Measurements from ENCODE around the gene EBF3. TPM values are rescaled to one million over a fixed set of nuclear protein-coding genes. Genes with fewer than 3 reads are reported as not detected.

EBF3 gene
- total RNA-seq, 1 experiment from 2014 or later = 0.12 TPM

DNA sequence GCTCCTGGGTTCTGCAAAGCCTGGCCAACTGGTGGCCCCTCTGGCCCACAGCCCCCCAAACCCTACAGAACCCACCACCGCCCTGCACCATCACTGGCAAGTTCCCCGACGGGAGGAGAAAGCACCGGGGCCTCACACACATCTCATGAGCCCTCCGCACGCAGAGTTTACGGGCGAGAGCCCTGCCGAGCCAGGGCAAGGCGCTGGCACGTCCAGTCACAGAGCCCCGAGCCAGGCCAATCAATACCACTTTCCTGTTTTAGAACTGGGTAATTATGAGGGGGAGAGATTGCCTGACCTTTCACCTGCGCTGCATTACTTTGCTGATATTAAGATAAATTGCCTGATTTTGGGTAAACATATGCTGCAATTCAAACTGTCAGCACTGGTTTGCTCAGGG is 113.3 kb downstream of the EBF3 start:
- Histone ChIP-seq H3K4me2 (ENCODE audit: low read length) (no peak overlapping the region), H3K4me1 (ENCODE audit: control insufficient read depth in 1 of 2, insufficient read depth in 2 of 2, low read length in 2 of 2) (no peaks in the 10 kb centered on the region), H3K27me3 (ENCODE audit: insufficient read depth, low read length) (no peaks in the 10 kb centered on the region), H3K27ac (ENCODE audit: low read depth, low read length) (no peak overlapping the region), H3K9me2 (ENCODE audit: insufficient read depth) (no peaks in the 10 kb centered on the region), H4K20me1 (ENCODE audit: insufficient read depth) (no peaks in the 10 kb centered on the region), H3K9me3 (ENCODE audit: control insufficient read depth in 1 of 2, insufficient read depth in 1 of 2, low read depth in 1 of 2, low read length in 2 of 2) (no peaks in the 10 kb centered on the region), H2AFZ (ENCODE audit: low read depth, low read length, poor library complexity, severe bottlenecking) (no peak overlapping the region), H3K79me2 (ENCODE audit: insufficient read depth, low read length) (no peaks in the 10 kb centered on the region), H3K36me3 (ENCODE audit: control insufficient read depth in 1 of 2, insufficient read depth in 2 of 2, low read length in 2 of 2) (no peaks in the 10 kb centered on the region), H3K4me3 (replicated peaks in 1 of 2; ENCODE audit: low read depth in 1 of 2, low read length in 2 of 2) (no peak overlapping the region), H3K9ac (ENCODE audit: low read length) (no peak overlapping the region)
- DNase-seq (ENCODE audit: low read depth, low spot score) (no peak), ATAC-seq (no peak)
- intact Hi-C loops (cut with micrococcal nuclease) = no loop called here
- no peak for TF ChIP-seq ZNF274 (IDR thresholded peaks at IDR 0.05; ENCODE audit: low read depth, low read length)
- TF ChIP-seq SP1 (IDR thresholded peaks at IDR 0.05; ENCODE audit: low read depth) = no peak
- TF ChIP-seq JUND (IDR thresholded peaks at IDR 0.05) = no peak
- TF ChIP-seq ATF3 (IDR thresholded peaks at IDR 0.05) = no peak
- no peak for TF ChIP-seq SIN3A (IDR thresholded peaks at IDR 0.05; ENCODE audit: low read depth)
- TF ChIP-seq POLR2AphosphoS5 (IDR thresholded peaks at IDR 0.05; ENCODE audit: low read depth, low read length) = no peak
- TF ChIP-seq, protein P1, sequence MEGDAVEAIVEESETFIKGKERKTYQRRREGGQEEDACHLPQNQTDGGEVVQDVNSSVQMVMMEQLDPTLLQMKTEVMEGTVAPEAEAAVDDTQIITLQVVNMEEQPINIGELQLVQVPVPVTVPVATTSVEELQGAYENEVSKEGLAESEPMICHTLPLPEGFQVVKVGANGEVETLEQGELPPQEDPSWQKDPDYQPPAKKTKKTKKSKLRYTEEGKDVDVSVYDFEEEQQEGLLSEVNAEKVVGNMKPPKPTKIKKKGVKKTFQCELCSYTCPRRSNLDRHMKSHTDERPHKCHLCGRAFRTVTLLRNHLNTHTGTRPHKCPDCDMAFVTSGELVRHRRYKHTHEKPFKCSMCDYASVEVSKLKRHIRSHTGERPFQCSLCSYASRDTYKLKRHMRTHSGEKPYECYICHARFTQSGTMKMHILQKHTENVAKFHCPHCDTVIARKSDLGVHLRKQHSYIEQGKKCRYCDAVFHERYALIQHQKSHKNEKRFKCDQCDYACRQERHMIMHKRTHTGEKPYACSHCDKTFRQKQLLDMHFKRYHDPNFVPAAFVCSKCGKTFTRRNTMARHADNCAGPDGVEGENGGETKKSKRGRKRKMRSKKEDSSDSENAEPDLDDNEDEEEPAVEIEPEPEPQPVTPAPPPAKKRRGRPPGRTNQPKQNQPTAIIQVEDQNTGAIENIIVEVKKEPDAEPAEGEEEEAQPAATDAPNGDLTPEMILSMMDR (IDR thresholded peaks at IDR 0.05 in 2 of 3, conservative IDR thresholded peaks at IDR 0.05 in 1 of 3; ENCODE audit: borderline replicate concordance in 1 of 3, insufficient read depth in 1 of 3, low read depth in 2 of 3, low read length in 2 of 3) = no peak
- TF ChIP-seq ZBTB33 (IDR thresholded peaks at IDR 0.05; ENCODE audit: extremely low read depth, insufficient replicate concordance, low read length) = no peak
- TF ChIP-seq, protein P2, sequence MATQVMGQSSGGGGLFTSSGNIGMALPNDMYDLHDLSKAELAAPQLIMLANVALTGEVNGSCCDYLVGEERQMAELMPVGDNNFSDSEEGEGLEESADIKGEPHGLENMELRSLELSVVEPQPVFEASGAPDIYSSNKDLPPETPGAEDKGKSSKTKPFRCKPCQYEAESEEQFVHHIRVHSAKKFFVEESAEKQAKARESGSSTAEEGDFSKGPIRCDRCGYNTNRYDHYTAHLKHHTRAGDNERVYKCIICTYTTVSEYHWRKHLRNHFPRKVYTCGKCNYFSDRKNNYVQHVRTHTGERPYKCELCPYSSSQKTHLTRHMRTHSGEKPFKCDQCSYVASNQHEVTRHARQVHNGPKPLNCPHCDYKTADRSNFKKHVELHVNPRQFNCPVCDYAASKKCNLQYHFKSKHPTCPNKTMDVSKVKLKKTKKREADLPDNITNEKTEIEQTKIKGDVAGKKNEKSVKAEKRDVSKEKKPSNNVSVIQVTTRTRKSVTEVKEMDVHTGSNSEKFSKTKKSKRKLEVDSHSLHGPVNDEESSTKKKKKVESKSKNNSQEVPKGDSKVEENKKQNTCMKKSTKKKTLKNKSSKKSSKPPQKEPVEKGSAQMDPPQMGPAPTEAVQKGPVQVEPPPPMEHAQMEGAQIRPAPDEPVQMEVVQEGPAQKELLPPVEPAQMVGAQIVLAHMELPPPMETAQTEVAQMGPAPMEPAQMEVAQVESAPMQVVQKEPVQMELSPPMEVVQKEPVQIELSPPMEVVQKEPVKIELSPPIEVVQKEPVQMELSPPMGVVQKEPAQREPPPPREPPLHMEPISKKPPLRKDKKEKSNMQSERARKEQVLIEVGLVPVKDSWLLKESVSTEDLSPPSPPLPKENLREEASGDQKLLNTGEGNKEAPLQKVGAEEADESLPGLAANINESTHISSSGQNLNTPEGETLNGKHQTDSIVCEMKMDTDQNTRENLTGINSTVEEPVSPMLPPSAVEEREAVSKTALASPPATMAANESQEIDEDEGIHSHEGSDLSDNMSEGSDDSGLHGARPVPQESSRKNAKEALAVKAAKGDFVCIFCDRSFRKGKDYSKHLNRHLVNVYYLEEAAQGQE (IDR thresholded peaks at IDR 0.05; ENCODE audit: low read depth) = no peak
- CTCF ChIA-PET = no interaction called here
- no TSS peak for BruUV-seq (replicated peaks)
- POLR2A ChIA-PET = no interaction called here
- RAD21 ChIA-PET (ENCODE audit: low non-redundant PET in 1 of 2, low total read pairs in 2 of 2, uncharacterized antibody in 2 of 2, unreplicated experiment in 2 of 2) = no interaction called here

All from HCT116 (cell line).